Measurements from ENCODE around the gene BCL3. TPM values are rescaled to one million over a fixed set of nuclear protein-coding genes. Genes with fewer than 3 reads are reported as not detected.
"Not testable (repeated sequence)": the region's sequence is repeated elsewhere in the genome, so short reads cannot be mapped to it uniquely, and the experiment has no call there.

BCL3 gene
- total and polyA plus RNA-seq, 9 donors: 2.7 to 19.2 (median 14.5) TPM

DNA sequence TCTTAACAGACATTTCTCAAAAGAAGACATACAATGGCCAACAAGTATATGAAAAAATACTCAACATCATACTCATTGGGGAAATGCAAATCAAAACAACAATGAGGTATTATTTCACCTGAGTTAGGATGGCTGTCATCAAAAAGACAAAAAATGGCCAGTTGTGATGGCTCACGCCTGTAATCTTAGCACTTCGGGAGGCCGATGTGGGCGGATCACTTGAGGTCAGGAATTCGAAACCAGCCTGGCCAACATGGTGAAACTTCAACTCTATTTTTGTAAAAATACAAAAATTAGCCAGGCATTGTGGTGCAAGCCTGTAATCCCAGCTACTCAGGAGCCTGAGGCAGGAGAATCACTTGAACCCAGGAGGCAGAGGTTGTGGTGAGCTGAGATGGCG is 27.6 kb upstream of the BCL3 start:
- DNase-seq: no peak
- Histone ChIP-seq H3K4me1 (ENCODE audit: control insufficient read depth, insufficient read depth, low read length) (peaks cover 22% of the 10 kb centered on the region), H3K27ac (ENCODE audit: low read length) (no peak overlapping the region), H3K36me3 (ENCODE audit: control insufficient read depth, insufficient read depth, low read length) (no peaks in the 10 kb centered on the region), H3K27me3 (ENCODE audit: control insufficient read depth, insufficient read depth, low read length) (no peaks in the 10 kb centered on the region), H3K9me3 (replicated peaks; ENCODE audit: control insufficient read depth, low read depth, low read length) (no peaks in the 10 kb centered on the region), H3K4me3 (ENCODE audit: low read length) (no peak overlapping the region)
- WGBS (ENCODE audit: insufficient coverage): no CpG with 5 or more reads among the region's 6 CpGs

DNA sequence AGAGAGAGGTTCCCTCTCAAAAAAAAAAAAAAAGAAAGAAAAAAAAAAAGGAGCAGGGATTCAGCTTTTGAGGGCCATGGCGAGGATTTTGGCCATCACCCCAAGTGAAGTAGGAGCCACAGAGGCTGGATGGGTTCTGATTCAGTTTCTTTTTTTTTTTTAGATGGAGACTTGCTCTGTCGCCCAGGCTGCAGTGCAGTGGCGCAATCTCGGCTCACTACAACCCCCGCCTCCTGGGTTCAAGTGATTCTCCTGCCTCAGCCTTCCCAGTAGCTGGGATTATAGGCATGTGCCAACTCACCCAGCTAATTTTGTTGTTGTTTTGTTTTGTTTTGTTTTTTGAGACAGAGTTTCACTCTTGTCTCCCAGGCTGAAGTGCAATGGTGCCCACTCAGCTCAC is 27.1 kb upstream of the BCL3 start:
- not testable (repeated sequence) for H3K36me3 ChIP-seq (ENCODE audit: control insufficient read depth, insufficient read depth, low read length); H3K4me3 ChIP-seq (ENCODE audit: low read length); H3K27ac ChIP-seq (ENCODE audit: low read length); H3K9me3 ChIP-seq (replicated peaks; ENCODE audit: control insufficient read depth, low read depth, low read length); DNase-seq; H3K27me3 ChIP-seq (ENCODE audit: control insufficient read depth, insufficient read depth, low read length)
- H3K4me1 ChIP-seq (ENCODE audit: control insufficient read depth, insufficient read depth, low read length): peaks cover 22% of the 10 kb centered on the region
- no CpG with 5 or more reads among the region's 5 CpGs for WGBS (ENCODE audit: insufficient coverage)

DNA sequence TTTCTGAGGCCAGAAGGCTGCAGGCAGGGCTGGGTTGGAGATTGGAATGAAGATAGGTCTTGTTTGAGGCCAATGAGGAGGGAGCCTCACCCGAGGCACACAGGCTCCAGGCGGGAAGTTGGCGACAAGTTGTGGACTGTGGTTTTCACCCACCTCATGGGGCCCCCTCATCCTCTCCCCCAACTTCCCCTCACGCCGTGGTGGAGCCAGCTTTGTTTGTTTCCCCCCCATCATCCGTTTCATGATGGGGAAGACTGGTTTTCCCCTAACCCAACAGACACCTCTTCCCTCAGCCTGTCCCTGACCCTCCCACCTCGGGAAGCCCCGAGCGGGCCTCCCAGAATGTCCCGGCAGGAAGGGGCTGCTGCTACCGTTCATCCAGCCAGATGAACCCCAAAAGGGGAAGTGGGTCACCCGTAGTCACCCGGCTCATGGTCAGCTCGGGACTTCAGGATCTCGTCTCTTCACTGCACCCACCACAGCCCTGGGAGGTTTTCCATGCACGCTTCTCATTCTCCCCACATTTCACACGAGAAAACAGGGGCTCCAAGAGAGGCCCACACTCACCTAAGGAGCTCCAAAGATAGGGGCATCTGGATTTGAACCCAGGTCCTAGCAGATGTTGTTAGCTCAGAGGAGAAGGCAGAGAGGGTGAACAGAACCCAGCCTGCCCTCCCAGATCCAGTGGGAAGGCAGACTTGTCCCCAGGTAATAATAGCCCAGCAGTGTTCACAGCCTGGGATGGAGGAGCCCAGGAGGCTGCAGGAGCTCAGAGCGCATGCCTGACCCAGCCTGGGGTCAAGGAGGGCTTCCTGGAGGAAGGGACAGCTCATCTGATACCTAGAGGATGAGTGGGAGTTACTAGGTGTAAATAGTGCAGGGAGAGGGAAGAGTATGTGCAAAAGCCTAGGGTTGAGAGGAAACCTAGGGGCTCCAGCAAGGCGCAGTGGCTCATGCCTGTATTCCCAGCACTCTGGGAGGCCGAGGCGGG is 26.1 kb upstream of the BCL3 start:
- no peaks in the 10 kb centered on the region for H3K36me3 ChIP-seq (ENCODE audit: control insufficient read depth, insufficient read depth, low read length)
- no peaks in the 10 kb centered on the region for H3K27me3 ChIP-seq (ENCODE audit: control insufficient read depth, insufficient read depth, low read length)
- H3K4me1 ChIP-seq (ENCODE audit: control insufficient read depth, insufficient read depth, low read length): peaks cover 22% of the 10 kb centered on the region
- DNase-seq: no peak
- 32% methylated on average over 9 of the region's 21 CpGs for WGBS (ENCODE audit: insufficient coverage)
- no peaks in the 10 kb centered on the region for H3K9me3 ChIP-seq (replicated peaks; ENCODE audit: control insufficient read depth, low read depth, low read length)
- no peak overlapping the region for H3K27ac ChIP-seq (ENCODE audit: low read length)
- no peak overlapping the region for H3K4me3 ChIP-seq (ENCODE audit: low read length)

DNA sequence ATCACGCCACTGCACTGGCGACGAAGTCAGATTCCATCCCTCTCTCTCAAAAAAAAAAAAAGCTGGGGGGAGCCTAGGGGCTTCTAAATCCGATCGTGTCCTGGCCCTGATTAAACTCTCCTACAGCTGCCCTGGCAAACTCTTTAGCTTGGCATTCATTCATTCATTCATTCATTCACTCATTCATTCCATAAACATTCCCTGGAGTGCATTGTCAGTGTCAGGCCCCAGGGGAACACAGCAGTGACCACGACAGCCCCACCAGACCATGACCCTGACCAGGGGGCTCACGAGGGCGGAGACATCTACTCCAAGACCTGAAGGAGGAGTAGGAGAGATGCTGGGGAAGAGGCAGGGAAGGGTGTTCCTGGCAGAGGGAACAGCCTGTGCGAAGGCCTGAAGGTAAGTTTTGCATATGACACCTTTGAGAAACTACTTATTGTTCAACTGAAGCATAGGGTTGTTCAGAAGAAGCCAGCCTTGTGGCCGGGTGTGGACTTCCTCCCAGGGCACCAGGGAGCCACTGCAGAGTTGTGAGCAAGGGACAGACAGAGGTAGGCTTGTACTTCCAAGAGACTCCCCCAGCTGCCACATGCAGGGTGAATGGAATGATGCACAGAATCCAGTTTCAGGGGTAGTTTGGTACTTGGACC is 25.1 kb upstream of the BCL3 start:
- peaks cover 21% of the 10 kb centered on the region for H3K4me1 ChIP-seq (ENCODE audit: control insufficient read depth, insufficient read depth, low read length)
- WGBS (ENCODE audit: insufficient coverage): 69% methylated on average over 4 of the region's 10 CpGs
- no peak overlapping the region for H3K27ac ChIP-seq (ENCODE audit: low read length)

DNA sequence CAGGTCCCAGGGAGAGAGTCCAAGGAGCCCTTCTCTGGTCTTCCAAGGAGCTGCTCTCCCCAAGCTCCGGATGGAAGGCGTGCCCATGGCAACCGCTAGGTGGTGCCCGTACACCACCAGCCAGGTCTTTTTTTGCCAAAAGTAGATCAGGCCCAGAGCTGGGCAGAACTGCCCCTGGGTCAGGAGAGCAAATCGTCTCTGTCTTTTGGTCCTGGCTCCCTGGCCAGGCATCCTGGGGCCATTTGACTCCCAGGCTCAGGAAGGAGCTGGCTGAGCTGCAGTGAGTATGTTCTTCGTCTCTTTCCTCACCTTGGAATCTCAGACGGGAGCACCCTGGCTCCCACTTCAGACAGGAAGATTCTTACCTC is 24.6 kb upstream of the BCL3 start:
- Histone ChIP-seq H3K9me3 (replicated peaks; ENCODE audit: control insufficient read depth, low read depth, low read length) (no peaks in the 10 kb centered on the region), H3K27me3 (ENCODE audit: control insufficient read depth, insufficient read depth, low read length) (no peaks in the 10 kb centered on the region), H3K4me1 (ENCODE audit: control insufficient read depth, insufficient read depth, low read length) (peaks cover 16% of the 10 kb centered on the region), H3K27ac (ENCODE audit: low read length) (no peak overlapping the region), H3K4me3 (ENCODE audit: low read length) (no peak overlapping the region), H3K36me3 (ENCODE audit: control insufficient read depth, insufficient read depth, low read length) (no peaks in the 10 kb centered on the region)
- 15% methylated on average over 7 of the region's 7 CpGs for whole genome bisulfite sequencing (ENCODE audit: insufficient coverage)
- DNase-seq: peak; percentile 83

More for the DNA sequence above, 25.1 kb upstream of the BCL3 start:
- Histone ChIP-seq H3K27me3 (ENCODE audit: control insufficient read depth, insufficient read depth, low read length) (no peaks in the 10 kb centered on the region), H3K4me3 (ENCODE audit: low read length) (no peak overlapping the region), H3K9me3 (replicated peaks; ENCODE audit: control insufficient read depth, low read depth, low read length) (no peaks in the 10 kb centered on the region), H3K36me3 (ENCODE audit: control insufficient read depth, insufficient read depth, low read length) (no peaks in the 10 kb centered on the region)
- DNase-seq: no peak

DNA sequence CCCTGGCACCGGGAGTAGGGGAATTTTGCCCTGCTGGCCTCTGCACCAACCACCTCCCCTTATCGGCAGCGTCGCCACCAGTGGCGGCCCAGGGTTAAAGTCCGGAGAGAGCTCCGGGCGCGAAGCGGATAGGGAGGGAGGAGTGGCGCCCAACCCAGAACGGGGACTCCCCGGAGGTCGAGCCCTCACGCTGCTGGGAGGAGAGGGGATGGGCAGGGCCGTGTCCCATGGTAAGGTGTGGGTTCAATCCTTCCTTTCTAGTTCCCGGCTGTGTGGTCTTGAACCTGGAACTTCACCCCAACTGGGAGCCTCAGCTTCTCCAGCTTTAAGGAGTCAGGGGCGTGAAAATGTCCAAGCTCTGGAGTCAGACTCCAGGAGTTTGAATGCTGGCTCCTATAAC is 23.3 kb upstream of the BCL3 start:
- Histone ChIP-seq H3K4me3 (ENCODE audit: low read length) (no peak overlapping the region), H3K4me1 (ENCODE audit: control insufficient read depth, insufficient read depth, low read length) (peaks cover 10% of the 10 kb centered on the region)

DNA sequence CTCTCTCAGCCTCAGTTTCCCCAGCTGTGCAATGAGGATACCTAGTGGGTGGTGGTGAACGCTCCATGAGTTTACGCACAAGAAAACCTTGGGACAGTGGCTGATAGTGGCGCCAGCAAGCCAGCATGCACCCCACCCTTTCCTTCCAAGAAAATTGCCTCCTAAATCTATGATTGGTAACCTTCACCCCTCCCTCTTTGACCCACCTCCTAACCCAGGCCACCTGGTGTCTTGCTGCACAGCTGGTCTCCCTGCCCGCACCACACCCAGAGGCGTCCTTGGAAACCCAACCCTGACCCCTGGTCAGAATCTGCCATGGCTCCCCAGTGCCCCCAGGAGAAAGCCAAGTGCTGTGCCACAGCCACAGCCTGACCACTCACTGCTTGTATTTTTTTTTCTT is 22.8 kb upstream of the BCL3 start:
- no peaks in the 10 kb centered on the region for H3K27me3 ChIP-seq (ENCODE audit: control insufficient read depth, insufficient read depth, low read length)
- H3K27ac ChIP-seq (ENCODE audit: low read length): no peak overlapping the region
- peaks cover 10% of the 10 kb centered on the region for H3K4me1 ChIP-seq (ENCODE audit: control insufficient read depth, insufficient read depth, low read length)
- no peak overlapping the region for H3K4me3 ChIP-seq (ENCODE audit: low read length)
- WGBS (ENCODE audit: insufficient coverage): 77% methylated on average over 5 of the region's 5 CpGs
- no peak for DNase-seq
- H3K36me3 ChIP-seq (ENCODE audit: control insufficient read depth, insufficient read depth, low read length): no peaks in the 10 kb centered on the region
- no peaks in the 10 kb centered on the region for H3K9me3 ChIP-seq (replicated peaks; ENCODE audit: control insufficient read depth, low read depth, low read length)

More for the DNA sequence above, 23.3 kb upstream of the BCL3 start:
- H3K27ac ChIP-seq (ENCODE audit: low read length): no peak overlapping the region
- H3K9me3 ChIP-seq (replicated peaks; ENCODE audit: control insufficient read depth, low read depth, low read length): no peaks in the 10 kb centered on the region
- 26% methylated on average over 12 of the region's 18 CpGs for WGBS (ENCODE audit: insufficient coverage)
- H3K27me3 ChIP-seq (ENCODE audit: control insufficient read depth, insufficient read depth, low read length): no peaks in the 10 kb centered on the region
- no peak for DNase-seq
- no peaks in the 10 kb centered on the region for H3K36me3 ChIP-seq (ENCODE audit: control insufficient read depth, insufficient read depth, low read length)

DNA sequence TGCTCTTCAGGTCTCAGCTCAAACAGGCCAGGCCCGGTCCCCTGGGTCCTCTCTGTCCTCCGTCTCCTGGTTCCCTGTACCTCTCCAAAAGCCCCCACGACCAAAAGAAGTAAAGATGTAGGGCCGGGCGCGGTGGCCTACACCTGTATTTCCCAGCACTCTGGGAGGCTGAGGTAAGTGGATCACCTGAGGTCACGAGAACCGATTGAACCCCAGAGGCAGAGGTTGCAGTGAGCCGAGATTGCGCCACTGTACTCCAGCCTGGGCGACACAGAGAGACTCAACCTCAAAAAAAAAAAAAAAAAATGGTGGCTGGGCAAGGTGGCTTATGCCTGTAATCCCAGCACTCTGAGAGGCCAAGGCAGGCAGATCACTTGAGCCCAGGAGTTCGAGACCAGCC is 22.0 kb upstream of the BCL3 start:
- Histone ChIP-seq H3K27ac (ENCODE audit: low read length) (no peak overlapping the region), H3K27me3 (ENCODE audit: control insufficient read depth, insufficient read depth, low read length) (no peaks in the 10 kb centered on the region), H3K9me3 (replicated peaks; ENCODE audit: control insufficient read depth, low read depth, low read length) (no peaks in the 10 kb centered on the region), H3K36me3 (ENCODE audit: control insufficient read depth, insufficient read depth, low read length) (no peaks in the 10 kb centered on the region), H3K4me1 (ENCODE audit: control insufficient read depth, insufficient read depth, low read length) (peaks cover 10% of the 10 kb centered on the region), H3K4me3 (ENCODE audit: low read length) (no peak overlapping the region)
- WGBS (ENCODE audit: insufficient coverage): 93% methylated on average over 7 of the region's 12 CpGs
- DNase-seq: no peak

DNA sequence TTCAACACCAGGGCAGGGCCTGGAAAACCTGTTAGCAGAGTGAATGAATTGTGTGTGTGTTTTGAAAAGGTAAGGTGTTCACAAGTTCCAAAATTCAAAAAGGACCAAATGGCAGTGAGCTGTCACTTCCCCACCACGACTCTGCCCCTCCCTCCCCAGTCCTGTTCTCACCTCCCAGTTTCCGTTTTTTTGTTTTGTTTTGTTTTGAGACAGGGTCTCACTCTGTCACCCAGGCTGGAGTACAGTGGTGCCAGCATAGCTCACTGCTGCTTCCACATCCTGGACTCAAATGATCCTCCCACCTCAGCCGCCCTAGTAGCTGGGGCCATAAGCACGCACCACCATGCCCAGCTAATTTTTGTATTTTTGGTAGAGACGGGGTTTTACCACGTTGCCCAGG is 20.3 kb upstream of the BCL3 start:
- Histone ChIP-seq H3K4me1 (ENCODE audit: control insufficient read depth, insufficient read depth, low read length) (peaks cover 10% of the 10 kb centered on the region), H3K9me3 (replicated peaks; ENCODE audit: control insufficient read depth, low read depth, low read length) (no peaks in the 10 kb centered on the region), H3K4me3 (ENCODE audit: low read length) (no peak overlapping the region), H3K27me3 (ENCODE audit: control insufficient read depth, insufficient read depth, low read length) (peaks cover 3% of the 10 kb centered on the region), H3K36me3 (ENCODE audit: control insufficient read depth, insufficient read depth, low read length) (no peaks in the 10 kb centered on the region), H3K27ac (ENCODE audit: low read length) (no peak overlapping the region)
- WGBS (ENCODE audit: insufficient coverage): 59% methylated on average over 3 of the region's 6 CpGs
- DNase-seq: no peak

DNA sequence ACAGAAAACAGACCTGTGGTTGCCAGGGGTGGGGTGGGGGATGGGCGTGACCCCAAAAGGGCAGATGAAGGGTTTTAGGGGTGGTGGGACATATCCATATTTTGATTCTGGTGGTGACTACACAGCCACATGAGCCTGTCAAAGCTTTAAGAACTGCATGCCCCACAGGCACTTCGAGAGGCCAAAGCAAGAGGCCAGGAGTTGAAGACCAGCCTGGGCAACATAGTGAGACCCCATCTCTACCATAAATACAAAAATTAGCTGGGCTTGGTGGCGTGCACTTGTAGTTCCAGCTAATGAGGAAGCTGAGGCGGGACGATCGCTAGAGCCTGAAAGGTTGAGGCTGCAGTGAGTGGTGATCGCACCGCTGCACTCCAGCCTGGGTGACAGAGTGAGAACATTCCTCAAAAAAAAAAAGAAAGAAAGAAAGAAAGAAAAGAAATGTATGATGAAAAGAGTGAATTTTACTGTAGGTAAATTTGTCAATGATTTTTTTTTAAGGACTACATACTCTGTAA is 18.9 kb upstream of the BCL3 start:
- Histone ChIP-seq H3K9me3 (replicated peaks; ENCODE audit: control insufficient read depth, low read depth, low read length) (no peaks in the 10 kb centered on the region), H3K27ac (ENCODE audit: low read length) (no peak overlapping the region), H3K4me1 (ENCODE audit: control insufficient read depth, insufficient read depth, low read length) (peaks cover 6% of the 10 kb centered on the region), H3K27me3 (ENCODE audit: control insufficient read depth, insufficient read depth, low read length) (peaks cover 3% of the 10 kb centered on the region), H3K36me3 (ENCODE audit: control insufficient read depth, insufficient read depth, low read length) (no peaks in the 10 kb centered on the region), H3K4me3 (ENCODE audit: low read length) (no peak overlapping the region)
- WGBS (ENCODE audit: insufficient coverage): 96% methylated on average over 5 of the region's 8 CpGs
- DNase-seq: no peak

Measured in muscle of leg (tissue), 11 donors.